Activated CD4-positive, CD25-positive, alpha-beta regulatory T cell treated with anti-CD3 and anti-CD28 coated beads, Interleukin-2, amount 50 U/mL, for 16 hours (primary cell): ENCODE results near the gene ANKS6.

Source experiments
- DNase-seq: peaks from one replicate; pipeline ENCODE4 v3.0.0-alpha.2; 2020; ENCODE audit warnings: low read depth, low spot score

Gene ANKS6

GRCh38 chr9:98796364-98797101, at the start of gene ANKS6:
Gene ANKS6, minus strand, starts transcription at chr9:98796555. Its CDS starts 64 bp downstream, at chr9:98796491.
- DNase-seq: peak; percentile 66

- DNase-seq: no peak
Observed at GRCh38 chr9:98846081-98846480, 49.7 kb upstream of the ANKS6 start.

GRCh38 chr9:98842510-98842909, 46.2 kb upstream of the ANKS6 start:
- DNase-seq: no peak

- DNase-seq: no peak
Observed at GRCh38 chr9:98839724-98840123, 43.4 kb upstream of the ANKS6 start.

GRCh38 chr9:98838868-98839565, 42.7 kb upstream of the ANKS6 start:
- no peak for DNase-seq

- DNase-seq: no peak
Observed at GRCh38 chr9:98838155-98838867, 42.0 kb upstream of the ANKS6 start.

GRCh38 chr9:98837516-98837915, 41.2 kb upstream of the ANKS6 start:
- no peak for DNase-seq

- no peak for DNase-seq
Observed at GRCh38 chr9:98836206-98836605, 39.9 kb upstream of the ANKS6 start.

- no peak for DNase-seq
Observed at GRCh38 chr9:98834386-98834785, 38.0 kb upstream of the ANKS6 start.

- DNase-seq: no peak
Observed at GRCh38 chr9:98833090-98833956, 37.0 kb upstream of the ANKS6 start.

GRCh38 chr9:98832768-98833089, 36.4 kb upstream of the ANKS6 start:
- no peak for DNase-seq

- DNase-seq: no peak
Observed at GRCh38 chr9:98831696-98832095, 35.3 kb upstream of the ANKS6 start.

- DNase-seq: no peak
Observed at GRCh38 chr9:98830554-98830953, 34.2 kb upstream of the ANKS6 start.

- DNase-seq: no peak
Observed at GRCh38 chr9:98829766-98830165, 33.4 kb upstream of the ANKS6 start.

GRCh38 chr9:98826716-98827115, 30.4 kb upstream of the ANKS6 start:
- DNase-seq: no peak

GRCh38 chr9:98825414-98825813, 29.1 kb upstream of the ANKS6 start:
- DNase-seq: no peak

- DNase-seq: no peak
Observed at GRCh38 chr9:98823666-98824334, 27.4 kb upstream of the ANKS6 start.

GRCh38 chr9:98822661-98823060, 26.3 kb upstream of the ANKS6 start:
- no peak for DNase-seq

GRCh38 chr9:98821831-98822230, 25.5 kb upstream of the ANKS6 start:
- no peak for DNase-seq

GRCh38 chr9:98819231-98819630, 22.9 kb upstream of the ANKS6 start:
- DNase-seq: no peak

- DNase-seq: no peak
Observed at GRCh38 chr9:98818764-98819163, 22.4 kb upstream of the ANKS6 start.
